Spleen (tissue), 11 donors: ENCODE measurements around the gene PNCK. TPM values are rescaled to one million over a fixed set of nuclear protein-coding genes. Genes with fewer than 3 reads are reported as not detected.
A peak's percentile ranks its signal among the peaks of the same experiment; 100 is the strongest.

Source experiments
- DNase-seq: peaks from one replicate; pipeline ENCODE4 v3.0.0-alpha.2; 2020
- H3K27ac ChIP-seq, 8 donors: fragments of 200-600 bp; sonication (generic) in 7 of 8; 1 replicate in 4 of 8; 2 replicates in 4 of 8; pipeline versions ENCODE4 v1.5.0 to v1.8.0; 2016 to 2021; ENCODE audit warnings: inconsistent platforms in 4 of 8, mild to moderate bottlenecking in 4 of 8, moderate library complexity in 1 of 8
- H3K27me3 ChIP-seq, 7 donors: fragments of 200-600 bp; sonication (generic) in 6 of 7; replicated peaks in 1 of 7; 1 replicate in 4 of 7; 2 replicates in 3 of 7; pipeline versions ENCODE4 v1.5.0 to v1.8.0; 2016 to 2021; ENCODE audit warnings: inconsistent platforms in 3 of 7, mild to moderate bottlenecking in 1 of 7
- H3K36me3 ChIP-seq, 6 donors: fragments of 200-600 bp; sonication (generic) in 5 of 6; 1 replicate in 4 of 6; 2 replicates in 2 of 6; pipeline versions ENCODE4 v1.5.0 to v1.8.0; 2016 to 2021; ENCODE audit warnings: inconsistent platforms in 2 of 6
- H3K4me1 ChIP-seq, 6 donors: fragments of 200-600 bp; sonication (generic) in 5 of 6; 1 replicate in 3 of 6; 2 replicates in 3 of 6; pipeline versions ENCODE4 v1.5.0 to v1.8.0; 2016 to 2021; ENCODE audit warnings: inconsistent platforms in 3 of 6
- H3K4me3 ChIP-seq, 8 donors: fragments of 200-600 bp; sonication (generic) in 7 of 8; 1 replicate in 4 of 8; 2 replicates in 4 of 8; pipeline versions ENCODE4 v1.5.0 to v1.8.0; 2016 to 2021; ENCODE audit warnings: inconsistent platforms in 4 of 8, mild to moderate bottlenecking in 4 of 8, moderate library complexity in 2 of 8
- H3K9me3 ChIP-seq, 8 donors: fragments of 200-600 bp; sonication (generic) in 7 of 8; 1 replicate in 4 of 8; 2 replicates in 4 of 8; pipeline versions ENCODE4 v1.5.0 to v1.8.0; 2016 to 2021; ENCODE audit warnings: inconsistent platforms in 4 of 8
- CTCF ChIP-seq, 11 experiments: fragments of 200-600 bp in 7 of 11; fragments of 450-650 bp in 4 of 11; sonication (generic) in 4 of 11; IDR thresholded peaks in 8 of 11; conservative IDR thresholded peaks in 3 of 11; 1 replicate in 7 of 11; 2 replicates in 4 of 11; pipeline versions ENCODE4 v1.4.0 to v1.8.0; 2016 to 2021; ENCODE audit warnings: antibody characterized with exemption in 11 of 11, inconsistent platforms in 4 of 11, mild to moderate bottlenecking in 1 of 11
- POLR2A ChIP-seq, 3 donors: fragments of 450-650 bp; IDR thresholded peaks; one replicate each; pipeline ENCODE4 v1.5.1; 2017; ENCODE audit warnings: antibody characterized with exemption in 3 of 3, mild to moderate bottlenecking in 1 of 3
- POLR2AphosphoS5 ChIP-seq, 3 donors: sonication (generic); formaldehyde crosslinking; IDR thresholded peaks; one replicate each; pipeline ENCODE4 v1.5.1; 2017; ENCODE audit warnings: antibody characterized with exemption in 3 of 3
- WGBS, 5 donors: extraction: QIAGEN DNeasy Blood & Tissue Kit in 3 of 5; methylation state at CpG; one replicate each; pipeline versions ENCODE4 v1.1.5 to v1.1.7; 2013 to 2018; 5-methylcytosine and 5-hydroxymethylcytosine counted together
- intact Hi-C: fragments of 100-400 bp; cut with DNase I; formaldehyde crosslinking; loops from one replicate; pipeline ENCODE4 v1.15.0; 2023; ENCODE audit warnings: low total_unique reads
- polyA plus RNA-seq, 3 donors: library from polyadenylated mRNA; stranded (reverse); fragments of 200-250 nt; gene quantifications; one replicate each; pipeline ENCODE4 v1.2.1, GENCODE V29; 2013
- total RNA-seq, 7 donors: library from RNA; depleted of rRNA in 3 of 7; stranded (reverse); fragments of >200 nt in 3 of 7; fragmentation: NEBNext Ultra II Directional in 4 of 7; extraction: Animal tissue kit (Norgen Biotek cat#: 25700) in 4 of 7; gene quantifications; one replicate each; pipeline versions ENCODE4 v1.1.0 to v1.2.1, GENCODE V29; 2016 to 2021
- donor health status: healthy with polysubstance abuse.
- donor health status: DM: no; HTN: no; CAD: no; lungs with moderate emphysema.
- donor health status: DM: no; HTN: no; CAD: no.
- donor health status: Bipolar disorder and iron deficiency.
- donor health status: healthy.
- donor health status: DM: no; HTN: no; CAD: no.
- donor health status: DM: yes; HTN: yes; CAD: no.

PNCK gene
- total and polyA plus RNA-seq, 10 donors = 0.18 to 1.2 (median 0.54) TPM; not detected in 4

- Histone ChIP-seq H3K4me1 (peaks cover 4 to 49% (median 35%) of the 10 kb centered on the region in 6 donors), H3K36me3 (no peaks in the 10 kb centered on the region), H3K9me3 (no peaks in the 10 kb centered on the region), H3K4me3 (peak overlapping the region in 4 of 8 donors; percentile 17 to 58 (median 25)), H3K27me3 (peaks cover 0 to 85% (median 63%) of the 10 kb centered on the region in 7 donors), H3K27ac (no peak overlapping the region)
- 5 to 44% (median 9%) methylated on average over 23 to 48 of the region's 48 CpGs for WGBS, 5 donors
- DNase-seq = peak; percentile 72
- TF ChIP-seq POLR2AphosphoS5 (IDR thresholded peaks at IDR 0.05) (no peak), CTCF (IDR thresholded peaks at IDR 0.05 in 8 of 11, conservative IDR thresholded peaks at IDR 0.05 in 3 of 11) (no peak), POLR2A (IDR thresholded peaks at IDR 0.05) (no peak)
- intact Hi-C loops = no loop called here
These were observed 30.8 kb downstream of the PNCK start for GRCh38 chrX:153642655-153643430.

DNA sequence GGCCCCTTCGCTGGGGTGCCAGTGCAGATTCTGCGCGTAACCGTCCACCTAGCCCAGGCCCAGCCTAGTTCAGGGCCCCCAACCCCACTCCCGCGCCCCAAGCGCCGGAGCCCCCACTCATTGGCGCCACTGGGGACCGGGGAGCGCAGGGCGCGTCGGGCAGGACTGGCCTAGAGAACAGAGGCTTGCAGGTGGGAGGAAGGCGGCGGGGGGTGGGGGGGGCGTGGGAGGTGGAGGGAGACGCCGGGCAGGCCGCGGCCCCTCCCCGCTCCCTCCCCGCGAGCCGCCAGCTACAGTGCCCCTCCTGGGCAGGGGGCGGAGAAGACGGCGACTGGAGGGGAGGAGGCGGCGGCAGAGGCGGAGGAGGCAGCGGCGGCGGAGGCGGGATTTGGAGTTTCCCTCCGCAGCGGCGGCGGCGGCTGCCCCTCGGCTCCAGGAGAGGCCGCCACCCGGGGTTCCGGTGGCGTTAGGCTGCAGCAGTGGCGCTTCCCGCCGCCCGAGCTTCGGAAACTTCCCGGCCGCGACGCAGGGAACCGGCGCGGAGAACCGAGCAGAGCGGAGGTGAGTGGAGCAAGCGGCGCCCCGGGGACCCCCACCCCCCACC lies 31.5 kb downstream of the PNCK start:
- Histone ChIP-seq H3K4me1 (peaks cover 4 to 42% (median 30%) of the 10 kb centered on the region in 6 donors), H3K36me3 (no peaks in the 10 kb centered on the region), H3K27ac (no peak overlapping the region), H3K27me3 (peaks cover 0 to 78% (median 56%) of the 10 kb centered on the region in 7 donors), H3K9me3 (no peaks in the 10 kb centered on the region), H3K4me3 (peak overlapping the region in 6 of 8 donors; percentile 9 to 58 (median 24))
- intact Hi-C loops = no loop called here
- TF ChIP-seq POLR2A (IDR thresholded peaks at IDR 0.05) = no peak
- no peak for TF ChIP-seq CTCF (IDR thresholded peaks at IDR 0.05 in 8 of 11, conservative IDR thresholded peaks at IDR 0.05 in 3 of 11)
- TF ChIP-seq POLR2AphosphoS5 (IDR thresholded peaks at IDR 0.05) = no peak
- 0 to 50% (median 16%) methylated on average over 19 to 57 of the region's 62 CpGs; no CpG with 5 or more reads in 1 of the 5 donors for WGBS, 5 donors
- DNase-seq = peak; percentile 69

GRCh38 chrX:153641627-153642026 lies 32.0 kb downstream of the PNCK start:
- no peaks in the 10 kb centered on the region for H3K36me3 ChIP-seq
- H3K9me3 ChIP-seq = no peaks in the 10 kb centered on the region
- peak; percentile 40 for DNase-seq
- TF ChIP-seq CTCF (IDR thresholded peaks at IDR 0.05 in 8 of 11, conservative IDR thresholded peaks at IDR 0.05 in 3 of 11) (no peak), POLR2A (IDR thresholded peaks at IDR 0.05) (no peak), POLR2AphosphoS5 (IDR thresholded peaks at IDR 0.05) (no peak)
- intact Hi-C loops = no loop called here
- H3K27ac ChIP-seq = no peak overlapping the region
- H3K27me3 ChIP-seq = peaks cover 0 to 73% (median 51%) of the 10 kb centered on the region in 7 donors
- H3K4me1 ChIP-seq = peaks cover 4 to 37% (median 24%) of the 10 kb centered on the region in 6 donors
- peak overlapping the region in 2 of 8 donors; percentile 23 to 58 for H3K4me3 ChIP-seq
- 10 to 37% (median 20%) methylated on average over 1 to 8 of the region's 8 CpGs for WGBS, 5 donors
